Subcutaneous adipose tissue (tissue), 4 donors: Measurements from ENCODE around the gene SFT2D2. TPM values are rescaled to one million over a fixed set of nuclear protein-coding genes. Genes with fewer than 3 reads are reported as not detected.

Experiments used
- total RNA-seq, 4 donors: library from RNA; depleted of rRNA; stranded (reverse); fragments of >200 nt; gene quantifications; one replicate each; pipeline ENCODE4 v1.1.0, GENCODE V29; 2016
- TF ChIP-seq, protein P1 (sequence below): fragments of 450-650 bp; IDR thresholded peaks from one replicate; pipeline ENCODE4 v1.5.1; 2016; ENCODE audit warnings: low read depth, mild to moderate bottlenecking, control low read depth, antibody characterized with exemption, moderate library complexity

SFT2D2 gene
- total RNA-seq, 4 donors from 2014 or later: 30.1 to 53.5 (median 42.5) TPM

DNA sequence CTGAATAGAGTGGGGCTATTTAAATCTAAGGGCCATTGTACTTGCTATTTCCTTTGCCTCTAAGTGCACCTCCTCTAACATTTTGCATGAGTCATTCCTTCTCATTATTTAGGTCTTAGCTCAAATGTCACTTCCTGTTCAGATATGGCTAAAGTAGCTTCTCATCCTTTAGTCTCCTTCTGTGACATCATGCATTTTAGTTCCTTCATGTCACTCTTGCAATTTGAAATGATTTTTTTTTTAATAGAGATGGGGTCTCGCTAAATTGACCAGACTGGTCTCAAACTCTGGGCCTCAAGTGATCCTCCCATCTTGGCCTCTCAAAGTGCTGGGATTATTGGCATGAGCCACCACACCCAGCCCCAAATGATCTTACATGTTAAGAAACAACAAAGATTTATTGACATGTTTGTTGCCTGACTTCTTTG is 61.4 kb downstream of the SFT2D2 start:
- TF ChIP-seq, protein P1, sequence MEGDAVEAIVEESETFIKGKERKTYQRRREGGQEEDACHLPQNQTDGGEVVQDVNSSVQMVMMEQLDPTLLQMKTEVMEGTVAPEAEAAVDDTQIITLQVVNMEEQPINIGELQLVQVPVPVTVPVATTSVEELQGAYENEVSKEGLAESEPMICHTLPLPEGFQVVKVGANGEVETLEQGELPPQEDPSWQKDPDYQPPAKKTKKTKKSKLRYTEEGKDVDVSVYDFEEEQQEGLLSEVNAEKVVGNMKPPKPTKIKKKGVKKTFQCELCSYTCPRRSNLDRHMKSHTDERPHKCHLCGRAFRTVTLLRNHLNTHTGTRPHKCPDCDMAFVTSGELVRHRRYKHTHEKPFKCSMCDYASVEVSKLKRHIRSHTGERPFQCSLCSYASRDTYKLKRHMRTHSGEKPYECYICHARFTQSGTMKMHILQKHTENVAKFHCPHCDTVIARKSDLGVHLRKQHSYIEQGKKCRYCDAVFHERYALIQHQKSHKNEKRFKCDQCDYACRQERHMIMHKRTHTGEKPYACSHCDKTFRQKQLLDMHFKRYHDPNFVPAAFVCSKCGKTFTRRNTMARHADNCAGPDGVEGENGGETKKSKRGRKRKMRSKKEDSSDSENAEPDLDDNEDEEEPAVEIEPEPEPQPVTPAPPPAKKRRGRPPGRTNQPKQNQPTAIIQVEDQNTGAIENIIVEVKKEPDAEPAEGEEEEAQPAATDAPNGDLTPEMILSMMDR: no peak

DNA sequence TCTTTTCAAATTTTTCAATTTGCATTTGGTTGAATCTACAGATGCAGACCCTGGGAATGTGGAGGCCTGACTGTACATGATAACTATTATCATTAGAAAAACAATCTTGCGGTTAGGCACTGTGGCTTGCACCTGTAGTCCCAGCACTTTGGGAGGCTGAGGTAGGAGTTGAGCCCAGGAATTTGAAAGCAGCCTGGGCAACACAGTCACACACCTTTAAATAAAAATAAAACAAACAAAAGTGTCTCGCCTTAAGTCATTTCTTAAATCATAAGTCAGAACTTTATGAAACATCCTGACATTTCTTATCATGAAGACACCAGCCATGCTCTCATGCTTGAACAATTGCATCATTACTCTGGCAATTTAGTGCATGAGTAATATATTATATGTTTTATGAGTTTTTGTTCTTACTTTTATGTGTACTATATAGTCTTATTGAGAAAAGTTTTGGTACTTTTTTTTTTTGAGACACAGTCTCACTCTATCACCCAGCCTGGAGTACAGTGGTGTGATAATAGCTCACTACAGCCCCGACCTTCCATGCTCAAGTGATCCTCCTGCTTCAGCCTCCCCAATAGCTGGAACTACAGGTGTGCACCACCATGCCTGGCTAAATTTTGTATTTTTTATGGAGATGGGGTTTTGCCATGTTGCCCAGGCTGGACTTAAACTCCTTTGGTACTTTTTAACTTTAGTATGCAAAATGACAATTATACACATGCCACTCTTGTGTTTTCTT is 62.7 kb downstream of the SFT2D2 start:
- TF ChIP-seq, protein P1: no peak

GRCh38 chr1:168291222-168291837 is 65.5 kb downstream of the SFT2D2 start:
- TF ChIP-seq, protein P1: no peak

GRCh38 chr1:168293356-168293755 is 67.6 kb downstream of the SFT2D2 start:
- TF ChIP-seq, protein P1: no peak

GRCh38 chr1:168295411-168296114 is 69.8 kb downstream of the SFT2D2 start:
- TF ChIP-seq, protein P1: no peak

- TF ChIP-seq, protein P1: no peak
These were observed 71.4 kb downstream of the SFT2D2 start for GRCh38 chr1:168297019-168297730.
